Adrenal gland (tissue), 5 donors: Measurements from ENCODE around the gene NAT9.

Experiments
- POLR2A ChIP-seq, 2 donors: fragments of 450-650 bp; IDR thresholded peaks; one replicate each; pipeline ENCODE4 v1.6.1; 2017; ENCODE audit warnings: antibody characterized with exemption in 2 of 2, mild to moderate bottlenecking in 2 of 2, moderate library complexity in 1 of 2
- TF ChIP-seq, protein P1 (sequence below), 6 experiments: fragments of 450-650 bp in 4 of 6; fragments of 200-600 bp in 2 of 6; sonication (generic) in 1 of 6; IDR thresholded peaks; 1 replicate in 5 of 6; 2 replicates in 1 of 6; pipeline versions ENCODE4 v1.5.1 to v1.8.0; 2016 to 2021; ENCODE audit warnings: antibody characterized with exemption in 6 of 6, mild to moderate bottlenecking in 2 of 6, moderate library complexity in 1 of 6
- donor health status: DM: no; HTN: no; CAD: no.

DNA sequence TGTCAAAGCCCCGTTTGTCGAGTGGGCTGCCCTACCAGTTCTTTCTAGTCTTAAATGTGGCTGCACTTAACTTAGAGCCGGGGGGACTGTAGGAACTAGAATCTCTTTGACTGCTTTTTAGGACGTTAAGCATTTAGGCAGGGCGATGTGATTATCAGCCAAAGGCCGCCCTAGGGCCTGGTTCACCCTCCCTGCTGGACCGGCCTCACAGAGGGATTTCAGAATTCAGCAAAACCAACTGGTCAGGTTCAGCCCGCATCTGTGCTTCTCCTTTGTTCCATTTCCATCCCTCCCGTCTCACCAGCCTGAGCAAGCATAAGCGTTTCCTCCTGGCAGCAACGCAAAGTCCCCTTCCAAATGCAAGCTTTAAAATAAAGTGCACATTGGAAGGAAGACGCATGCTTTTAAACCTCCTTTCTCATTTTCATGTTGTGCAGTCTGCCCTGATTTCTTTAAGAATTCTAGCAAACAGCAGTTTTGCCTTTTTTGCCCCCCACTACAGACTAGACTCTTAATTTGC, 16.5 kb upstream of the NAT9 start:
- TF ChIP-seq POLR2A (IDR thresholded peaks at IDR 0.05): no peak
- TF ChIP-seq, protein P1, sequence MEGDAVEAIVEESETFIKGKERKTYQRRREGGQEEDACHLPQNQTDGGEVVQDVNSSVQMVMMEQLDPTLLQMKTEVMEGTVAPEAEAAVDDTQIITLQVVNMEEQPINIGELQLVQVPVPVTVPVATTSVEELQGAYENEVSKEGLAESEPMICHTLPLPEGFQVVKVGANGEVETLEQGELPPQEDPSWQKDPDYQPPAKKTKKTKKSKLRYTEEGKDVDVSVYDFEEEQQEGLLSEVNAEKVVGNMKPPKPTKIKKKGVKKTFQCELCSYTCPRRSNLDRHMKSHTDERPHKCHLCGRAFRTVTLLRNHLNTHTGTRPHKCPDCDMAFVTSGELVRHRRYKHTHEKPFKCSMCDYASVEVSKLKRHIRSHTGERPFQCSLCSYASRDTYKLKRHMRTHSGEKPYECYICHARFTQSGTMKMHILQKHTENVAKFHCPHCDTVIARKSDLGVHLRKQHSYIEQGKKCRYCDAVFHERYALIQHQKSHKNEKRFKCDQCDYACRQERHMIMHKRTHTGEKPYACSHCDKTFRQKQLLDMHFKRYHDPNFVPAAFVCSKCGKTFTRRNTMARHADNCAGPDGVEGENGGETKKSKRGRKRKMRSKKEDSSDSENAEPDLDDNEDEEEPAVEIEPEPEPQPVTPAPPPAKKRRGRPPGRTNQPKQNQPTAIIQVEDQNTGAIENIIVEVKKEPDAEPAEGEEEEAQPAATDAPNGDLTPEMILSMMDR (IDR thresholded peaks at IDR 0.05): no peak
